GM12872 (cell line): ENCODE measurements around the gene HDHD5.
A peak's percentile ranks its signal among the peaks of the same experiment; 100 is the strongest.

ENCODE experiments used
- CTCF ChIP-seq: IDR thresholded peaks from 3 replicates; pipeline ENCODE4 v1.5.1; 2011; ENCODE audit warnings: low read depth, mild to moderate bottlenecking, low read length, moderate library complexity; ENCODE audit not compliant: insufficient read depth

HDHD5 gene

DNA sequence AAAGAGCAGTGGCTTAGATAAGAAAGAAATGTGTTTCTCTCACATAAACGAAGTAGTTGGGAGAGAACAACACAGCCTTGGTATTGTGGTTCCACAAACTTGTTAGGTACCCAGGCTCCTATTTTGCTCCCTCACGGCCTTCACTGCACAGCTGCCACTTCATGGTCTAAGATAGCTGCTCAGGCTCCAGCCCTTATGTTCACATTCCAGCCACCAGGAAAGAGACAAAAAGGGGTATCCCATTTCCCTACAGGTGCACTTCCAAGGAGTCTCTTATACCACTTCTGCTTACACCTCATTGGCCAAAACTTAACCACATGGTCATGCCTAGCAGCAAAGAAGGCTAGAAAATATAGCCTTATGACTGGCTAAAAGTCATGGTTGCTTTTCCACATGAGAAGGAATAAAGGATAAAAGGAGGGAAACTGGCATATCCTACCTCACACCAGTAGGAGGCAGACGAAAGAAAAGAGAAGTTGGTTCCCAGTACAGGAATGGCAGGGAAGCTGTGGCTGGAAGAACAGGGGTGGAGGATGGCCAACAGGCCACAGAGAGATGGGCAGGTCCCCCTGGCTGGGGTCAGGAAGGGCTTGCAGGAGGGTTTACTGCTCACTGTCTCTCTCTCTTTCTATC, 5.4 kb upstream of the HDHD5 start:
- TF ChIP-seq CTCF: peak; percentile 24; the same call in 1 of the 3 replicates

GRCh38 chr22:17162731-17163130, 3.7 kb upstream of the HDHD5 start:
- no peak for TF ChIP-seq CTCF

DNA sequence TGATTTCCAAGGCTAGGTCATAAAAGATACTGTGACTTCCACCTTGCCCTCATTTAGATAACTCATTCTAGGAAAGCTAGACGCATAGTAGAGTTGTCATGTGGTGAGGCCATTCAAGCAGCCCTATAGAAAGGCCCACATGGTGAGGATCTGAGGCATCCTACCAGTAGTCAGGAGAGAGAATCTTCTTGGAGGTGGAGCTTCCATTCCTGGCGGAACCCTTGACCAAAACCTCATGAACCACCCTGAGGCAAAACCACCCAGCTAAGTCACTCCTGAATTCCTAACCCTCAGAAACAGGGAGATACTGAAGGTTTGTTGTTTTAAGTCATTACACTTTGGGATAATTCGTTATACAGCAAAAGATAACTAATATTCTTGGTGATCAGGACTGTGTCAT, 2.9 kb upstream of the HDHD5 start:
- no peak for TF ChIP-seq CTCF

- no peak for TF ChIP-seq CTCF
Measured at GRCh38 chr22:17159504-17159951, 451 bp upstream of the HDHD5 start.

GRCh38 chr22:17158176-17158567, 905 bp downstream of the HDHD5 start:
- no peak for TF ChIP-seq CTCF

- no peak for TF ChIP-seq CTCF
Measured at GRCh38 chr22:17157714-17158113, 1.4 kb downstream of the HDHD5 start.

GRCh38 chr22:17155941-17156340, 3.1 kb downstream of the HDHD5 start:
- TF ChIP-seq CTCF: no peak

GRCh38 chr22:17152971-17153370, 6.1 kb downstream of the HDHD5 start:
- no peak for TF ChIP-seq CTCF
